IPS DF 19.7 (cell line): ENCODE measurements around the gene IGFBP5.

Source experiments
- DNase-seq: peaks from one replicate; pipeline ENCODE4 v3.0.0-alpha.2; 2013; ENCODE audit warnings: low read depth, low spot score

The IGFBP5 gene

GRCh38 chr2:216695401-216695821 is at the start of gene IGFBP5:
Gene IGFBP5, minus strand, starts transcription at chr2:216695549. Its CDS starts 774 bp downstream, at chr2:216694775.
- no peak for DNase-seq

GRCh38 chr2:216743781-216744180 is 48.4 kb upstream of the IGFBP5 start:
- DNase-seq, result no peak

GRCh38 chr2:216742411-216742810 is 47.1 kb upstream of the IGFBP5 start:
- DNase-seq, result no peak

- no peak for DNase-seq
Measured at GRCh38 chr2:216741223-216741593, 45.9 kb upstream of the IGFBP5 start.

- no peak for DNase-seq
Measured at GRCh38 chr2:216740557-216741222, 45.3 kb upstream of the IGFBP5 start.

GRCh38 chr2:216739035-216739434 is 43.7 kb upstream of the IGFBP5 start:
- no peak for DNase-seq

GRCh38 chr2:216737676-216738075 is 42.3 kb upstream of the IGFBP5 start:
- DNase-seq, result no peak

GRCh38 chr2:216736326-216736725 is 41.0 kb upstream of the IGFBP5 start:
- DNase-seq, result no peak

- DNase-seq, result no peak
Measured at GRCh38 chr2:216735668-216736067, 40.3 kb upstream of the IGFBP5 start.

GRCh38 chr2:216735086-216735485 is 39.7 kb upstream of the IGFBP5 start:
- DNase-seq, result no peak

- no peak for DNase-seq
Measured at GRCh38 chr2:216733046-216733445, 37.7 kb upstream of the IGFBP5 start.

- DNase-seq, result no peak
Measured at GRCh38 chr2:216732334-216732733, 37.0 kb upstream of the IGFBP5 start.

- DNase-seq, result no peak
Measured at GRCh38 chr2:216731465-216731864, 36.1 kb upstream of the IGFBP5 start.

- no peak for DNase-seq
Measured at GRCh38 chr2:216730871-216731270, 35.5 kb upstream of the IGFBP5 start.

- DNase-seq, result no peak
Measured at GRCh38 chr2:216727346-216728122, 32.2 kb upstream of the IGFBP5 start.

GRCh38 chr2:216724190-216724589 is 28.8 kb upstream of the IGFBP5 start:
- no peak for DNase-seq

GRCh38 chr2:216721141-216721540 is 25.8 kb upstream of the IGFBP5 start:
- no peak for DNase-seq

- DNase-seq, result no peak
Measured at GRCh38 chr2:216720722-216721121, 25.4 kb upstream of the IGFBP5 start.

- no peak for DNase-seq
Measured at GRCh38 chr2:216717907-216718615, 22.7 kb upstream of the IGFBP5 start.

- DNase-seq, result no peak
Measured at GRCh38 chr2:216717491-216717901, 22.1 kb upstream of the IGFBP5 start.

- DNase-seq, result no peak
Measured at GRCh38 chr2:216716109-216716508, 20.8 kb upstream of the IGFBP5 start.

- no peak for DNase-seq
Measured at GRCh38 chr2:216715402-216715974, 20.1 kb upstream of the IGFBP5 start.
